ENCODE results near the gene SMYD1. TPM values are rescaled to one million over a fixed set of nuclear protein-coding genes. Genes with fewer than 3 reads are reported as not detected.

The SMYD1 gene
- total and polyA plus RNA-seq, 2 donors (not counting 1 experiment from before 2014, with no cell fraction given) = not detected

DNA sequence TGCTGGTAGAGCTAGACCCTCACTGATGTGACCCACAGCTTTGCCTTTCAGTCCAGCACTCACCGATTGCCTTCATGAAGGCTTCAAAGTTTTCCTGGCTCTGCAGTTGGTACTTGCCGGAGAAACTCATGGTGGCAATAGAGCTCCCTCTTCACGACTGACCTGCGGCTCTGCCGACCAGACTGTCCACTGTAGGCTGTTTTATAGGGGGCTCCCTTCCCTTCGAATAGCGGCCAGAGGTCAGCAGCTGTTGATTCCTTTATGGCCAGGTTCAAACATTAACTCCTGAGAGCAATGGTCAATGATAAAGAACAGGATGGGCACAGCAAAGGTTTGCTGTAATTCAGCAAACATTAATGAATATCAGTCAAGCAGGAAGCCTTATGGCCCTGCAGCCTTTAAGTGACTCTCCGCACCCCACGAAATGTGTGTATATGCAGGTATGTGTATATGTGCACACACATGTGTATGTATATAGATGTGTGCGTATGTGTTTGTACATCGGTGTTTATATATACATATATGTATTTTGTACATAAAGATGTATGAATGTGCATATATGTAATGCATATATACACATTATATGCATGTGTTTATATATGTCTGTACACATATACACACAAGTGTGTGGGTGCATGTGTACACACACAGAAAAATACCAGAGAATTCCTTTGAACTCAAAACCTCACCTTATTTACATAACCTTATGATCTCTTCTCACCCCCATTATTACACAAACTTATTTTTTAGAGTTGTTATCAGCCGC, 60.4 kb downstream of the SMYD1 start, which contains the start of gene FABP1:
TSS of gene FABP1 (minus strand) at position 175 of the 766 bp plus-strand sequence. CDS start at position 130, 45 bp downstream.
- no peaks in the 10 kb centered on the region for H4K20me1 ChIP-seq (ENCODE audit: control insufficient read depth, insufficient read depth, low read length, poor library complexity, severe bottlenecking)
- DNase-seq = no peak
- 96% methylated on average over 6 of the region's 12 CpGs for WGBS (ENCODE audit: insufficient coverage)
- TF ChIP-seq, protein P1, sequence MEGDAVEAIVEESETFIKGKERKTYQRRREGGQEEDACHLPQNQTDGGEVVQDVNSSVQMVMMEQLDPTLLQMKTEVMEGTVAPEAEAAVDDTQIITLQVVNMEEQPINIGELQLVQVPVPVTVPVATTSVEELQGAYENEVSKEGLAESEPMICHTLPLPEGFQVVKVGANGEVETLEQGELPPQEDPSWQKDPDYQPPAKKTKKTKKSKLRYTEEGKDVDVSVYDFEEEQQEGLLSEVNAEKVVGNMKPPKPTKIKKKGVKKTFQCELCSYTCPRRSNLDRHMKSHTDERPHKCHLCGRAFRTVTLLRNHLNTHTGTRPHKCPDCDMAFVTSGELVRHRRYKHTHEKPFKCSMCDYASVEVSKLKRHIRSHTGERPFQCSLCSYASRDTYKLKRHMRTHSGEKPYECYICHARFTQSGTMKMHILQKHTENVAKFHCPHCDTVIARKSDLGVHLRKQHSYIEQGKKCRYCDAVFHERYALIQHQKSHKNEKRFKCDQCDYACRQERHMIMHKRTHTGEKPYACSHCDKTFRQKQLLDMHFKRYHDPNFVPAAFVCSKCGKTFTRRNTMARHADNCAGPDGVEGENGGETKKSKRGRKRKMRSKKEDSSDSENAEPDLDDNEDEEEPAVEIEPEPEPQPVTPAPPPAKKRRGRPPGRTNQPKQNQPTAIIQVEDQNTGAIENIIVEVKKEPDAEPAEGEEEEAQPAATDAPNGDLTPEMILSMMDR (IDR thresholded peaks at IDR 0.05) = no peak
- TF ChIP-seq EZH2 (IDR thresholded peaks at IDR 0.05; ENCODE audit: borderline replicate concordance, insufficient read depth, low read depth, low read length, poor library complexity, severe bottlenecking) = no peak
- no peaks in the 10 kb centered on the region for H3K9me3 ChIP-seq (ENCODE audit: control extremely low read depth in 1 of 3, control insufficient read depth in 2 of 3, insufficient read depth in 1 of 3, low read length in 2 of 3)
- no peak within 1 kb of the TSS for H3K27ac Mint-ChIP-seq
- no peak within 1 kb of the TSS for H3K27ac ChIP-seq (ENCODE audit: low read length in 2 of 2)
- no peaks in the 10 kb centered on the region for H3K9me3 Mint-ChIP-seq (ENCODE audit: insufficient read depth)
- H3K27me3 Mint-ChIP-seq = peaks cover 18% of the 10 kb centered on the region
- H3K27me3 ChIP-seq (replicated peaks in 1 of 4; ENCODE audit: control extremely low read depth in 1 of 4, control insufficient read depth in 3 of 4, insufficient read depth in 4 of 4, low read length in 3 of 4) = peaks cover 0 to 8% (median 2%) of the 10 kb centered on the region in 4 experiments
- H3K36me3 ChIP-seq (replicated peaks in 1 of 2; ENCODE audit: control extremely low read depth in 1 of 2, control insufficient read depth in 1 of 2, extremely low read depth in 1 of 2, insufficient read depth in 2 of 2, low read length in 1 of 2) = no peaks in the 10 kb centered on the region
- H3K79me2 ChIP-seq (ENCODE audit: control insufficient read depth, insufficient read depth, low read length) = no peaks in the 10 kb centered on the region
- H3K4me2 ChIP-seq (replicated peaks; ENCODE audit: low read depth, low read length, poor library complexity, severe bottlenecking) = no peak within 1 kb of the TSS
- no peak within 1 kb of the TSS for H3K9ac ChIP-seq (ENCODE audit: low read length)
- intact Hi-C loops (cut with micrococcal nuclease) = no loop called here
- no peaks in the 10 kb centered on the region for H3K4me1 Mint-ChIP-seq
- no peak for ATAC-seq (ENCODE audit: low read depth)
- ChIA-PET POLR2A (no interaction called here), CTCF (no interaction called here)
- no peaks in the 10 kb centered on the region for H3K4me1 ChIP-seq (ENCODE audit: control insufficient read depth in 2 of 2, insufficient read depth in 2 of 2, low read length in 2 of 2)
- no peak within 1 kb of the TSS for H2AFZ ChIP-seq (ENCODE audit: insufficient read depth, low read depth, low read length, poor library complexity, severe bottlenecking)
- no peak within 1 kb of the TSS for H3K4me3 ChIP-seq (ENCODE audit: control extremely low read depth in 1 of 5, extremely low read depth in 1 of 5, insufficient read depth in 1 of 5, low read depth in 2 of 5, low read length in 4 of 5)
- H3K4me3 Mint-ChIP-seq = no peak within 1 kb of the TSS

DNA sequence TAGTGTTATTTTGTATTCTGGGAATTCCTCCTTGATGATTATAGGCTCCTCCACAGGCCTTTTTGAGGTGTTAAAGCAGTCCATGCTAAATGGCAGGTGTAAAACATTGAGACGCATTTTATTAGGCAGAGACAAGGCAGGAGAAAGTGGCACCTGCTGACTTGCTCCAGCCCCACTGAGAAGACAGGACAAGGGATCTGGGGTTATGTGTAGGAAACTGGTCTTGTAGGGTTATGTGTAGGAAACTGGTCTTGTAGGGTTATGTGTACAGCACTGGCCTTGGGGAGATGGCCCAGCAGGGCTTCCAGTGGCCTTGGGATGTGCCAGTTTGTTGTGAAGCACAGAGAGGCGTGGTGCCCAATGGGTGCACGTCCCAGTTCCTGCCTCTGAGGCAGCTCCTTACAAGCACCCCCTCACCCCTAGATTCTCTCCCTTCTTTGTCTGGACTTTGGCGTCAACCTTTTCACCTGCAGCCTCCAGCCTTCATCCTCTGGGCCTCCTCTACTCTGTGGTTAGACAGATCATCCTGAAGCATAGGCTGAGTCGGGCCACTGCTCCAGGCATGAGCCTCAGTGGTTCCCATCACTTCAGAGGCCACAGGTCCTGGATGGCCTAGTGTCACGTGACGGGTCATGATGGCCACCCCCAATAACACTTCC, 61.2 kb downstream of the SMYD1 start:
- no peak overlapping the region for H3K9ac ChIP-seq (ENCODE audit: low read length)
- H4K20me1 ChIP-seq (ENCODE audit: control insufficient read depth, insufficient read depth, low read length, poor library complexity, severe bottlenecking) = no peaks in the 10 kb centered on the region
- H3K9me3 Mint-ChIP-seq (ENCODE audit: insufficient read depth) = no peaks in the 10 kb centered on the region
- 91% methylated on average over 6 of the region's 7 CpGs for WGBS (ENCODE audit: insufficient coverage)
- TF ChIP-seq, protein P1 (IDR thresholded peaks at IDR 0.05) = no peak
- no peak for TF ChIP-seq EZH2 (IDR thresholded peaks at IDR 0.05; ENCODE audit: borderline replicate concordance, insufficient read depth, low read depth, low read length, poor library complexity, severe bottlenecking)
- no peak overlapping the region for H3K4me3 ChIP-seq (ENCODE audit: control extremely low read depth in 1 of 5, extremely low read depth in 1 of 5, insufficient read depth in 1 of 5, low read depth in 2 of 5, low read length in 4 of 5)
- no peaks in the 10 kb centered on the region for H3K79me2 ChIP-seq (ENCODE audit: control insufficient read depth, insufficient read depth, low read length)
- H3K27me3 Mint-ChIP-seq = peaks cover 18% of the 10 kb centered on the region
- POLR2A ChIA-PET = no interaction called here
- H3K36me3 ChIP-seq (replicated peaks in 1 of 2; ENCODE audit: control extremely low read depth in 1 of 2, control insufficient read depth in 1 of 2, extremely low read depth in 1 of 2, insufficient read depth in 2 of 2, low read length in 1 of 2) = no peaks in the 10 kb centered on the region
- H3K4me1 Mint-ChIP-seq = no peaks in the 10 kb centered on the region
- H3K9me3 ChIP-seq (ENCODE audit: control extremely low read depth in 1 of 3, control insufficient read depth in 2 of 3, insufficient read depth in 1 of 3, low read length in 2 of 3) = no peaks in the 10 kb centered on the region
- CTCF ChIA-PET = no interaction called here
- no peak overlapping the region for H3K4me3 Mint-ChIP-seq
- intact Hi-C loops (cut with micrococcal nuclease) = no loop called here
- no peak overlapping the region for H3K27ac ChIP-seq (ENCODE audit: low read length in 2 of 2)
- H2AFZ ChIP-seq (ENCODE audit: insufficient read depth, low read depth, low read length, poor library complexity, severe bottlenecking) = no peak overlapping the region
- H3K27me3 ChIP-seq (replicated peaks in 1 of 4; ENCODE audit: control extremely low read depth in 1 of 4, control insufficient read depth in 3 of 4, insufficient read depth in 4 of 4, low read length in 3 of 4) = peaks cover 0 to 8% (median under 1%) of the 10 kb centered on the region in 4 experiments
- no peaks in the 10 kb centered on the region for H3K4me1 ChIP-seq (ENCODE audit: control insufficient read depth in 2 of 2, insufficient read depth in 2 of 2, low read length in 2 of 2)
- no peak overlapping the region for H3K4me2 ChIP-seq (replicated peaks; ENCODE audit: low read depth, low read length, poor library complexity, severe bottlenecking)
- no peak for ATAC-seq (ENCODE audit: low read depth)
- no peak overlapping the region for H3K27ac Mint-ChIP-seq
- DNase-seq = no peak

Data from B cell (primary cell).